Measurements from ENCODE around the gene ARID3C. TPM values are rescaled to one million over a fixed set of nuclear protein-coding genes. Genes with fewer than 3 reads are reported as not detected.

ARID3C gene
- total and polyA plus RNA-seq, 8 donors: not detected

DNA sequence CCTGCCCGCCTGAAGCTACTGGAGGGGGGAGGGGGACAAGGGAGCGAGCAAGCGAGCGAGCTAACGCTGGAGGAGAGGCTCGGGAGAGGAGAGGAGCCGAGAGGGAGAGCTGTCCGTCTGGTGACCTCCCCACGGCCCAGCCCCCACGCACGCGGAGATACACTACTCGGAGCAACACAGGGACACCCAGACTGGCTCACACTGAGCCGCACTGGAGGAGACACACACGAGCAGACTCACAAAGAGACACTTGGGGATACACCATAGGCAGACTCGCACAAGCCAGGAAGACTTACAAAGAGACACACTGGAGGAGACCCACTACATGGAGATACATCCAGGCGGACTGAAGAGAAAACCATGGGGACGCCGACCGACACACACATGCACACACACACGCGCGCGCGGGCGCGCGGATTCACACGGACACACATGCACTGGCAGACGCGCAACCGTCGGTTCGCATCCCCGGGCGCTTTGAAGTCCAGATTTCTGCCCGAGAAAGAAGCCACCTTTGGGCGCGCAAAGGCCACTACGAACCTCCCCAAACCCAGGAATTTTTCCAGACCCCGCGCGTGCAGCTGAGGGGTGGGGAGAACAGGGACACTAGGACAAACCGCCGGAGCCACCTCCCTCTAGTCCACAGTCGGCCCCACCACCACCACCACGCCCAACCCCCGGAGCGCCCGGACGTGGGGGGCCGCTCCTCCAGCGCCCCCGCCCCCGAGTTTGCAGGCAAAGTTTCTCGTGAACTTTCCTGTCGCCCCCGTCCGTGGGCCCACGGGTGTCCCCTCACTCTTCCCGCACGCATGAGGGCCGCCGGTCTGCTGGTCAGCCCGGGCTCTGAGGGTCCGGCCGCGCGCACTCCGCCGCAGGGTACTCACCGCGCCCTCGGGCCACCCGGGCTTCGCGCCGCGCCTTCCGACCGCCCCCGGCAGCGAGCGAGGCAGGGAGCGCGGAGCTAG lies 39.9 kb downstream of the ARID3C start:
- H3K27ac ChIP-seq: no peak overlapping the region
- H3K4me3 ChIP-seq: peak overlapping the region; percentile 53 to 66 (median 58)
- intact Hi-C loops (cut with DNase I; ENCODE audit: low total_unique reads): loop anchor here (10.0 kb wide), 1 partner anchor 184 kb away; no protein-coding TSS in a partner anchor
- H3K9me3 ChIP-seq: no peaks in the 10 kb centered on the region
- H3K27me3 ChIP-seq: peaks cover 6 to 100% (median 82%) of the 10 kb centered on the region in 3 donors
- H3K4me1 ChIP-seq: peaks cover 38 to 54% (median 47%) of the 10 kb centered on the region in 4 donors
- no peaks in the 10 kb centered on the region for H3K36me3 ChIP-seq
- TF ChIP-seq POLR2AphosphoS5 (IDR thresholded peaks at IDR 0.05) (no peak), EP300 (IDR thresholded peaks at IDR 0.05) (no peak), POLR2A (IDR thresholded peaks at IDR 0.05) (no peak)
- TF ChIP-seq, protein P1, sequence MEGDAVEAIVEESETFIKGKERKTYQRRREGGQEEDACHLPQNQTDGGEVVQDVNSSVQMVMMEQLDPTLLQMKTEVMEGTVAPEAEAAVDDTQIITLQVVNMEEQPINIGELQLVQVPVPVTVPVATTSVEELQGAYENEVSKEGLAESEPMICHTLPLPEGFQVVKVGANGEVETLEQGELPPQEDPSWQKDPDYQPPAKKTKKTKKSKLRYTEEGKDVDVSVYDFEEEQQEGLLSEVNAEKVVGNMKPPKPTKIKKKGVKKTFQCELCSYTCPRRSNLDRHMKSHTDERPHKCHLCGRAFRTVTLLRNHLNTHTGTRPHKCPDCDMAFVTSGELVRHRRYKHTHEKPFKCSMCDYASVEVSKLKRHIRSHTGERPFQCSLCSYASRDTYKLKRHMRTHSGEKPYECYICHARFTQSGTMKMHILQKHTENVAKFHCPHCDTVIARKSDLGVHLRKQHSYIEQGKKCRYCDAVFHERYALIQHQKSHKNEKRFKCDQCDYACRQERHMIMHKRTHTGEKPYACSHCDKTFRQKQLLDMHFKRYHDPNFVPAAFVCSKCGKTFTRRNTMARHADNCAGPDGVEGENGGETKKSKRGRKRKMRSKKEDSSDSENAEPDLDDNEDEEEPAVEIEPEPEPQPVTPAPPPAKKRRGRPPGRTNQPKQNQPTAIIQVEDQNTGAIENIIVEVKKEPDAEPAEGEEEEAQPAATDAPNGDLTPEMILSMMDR (IDR thresholded peaks at IDR 0.05): no peak
- 2 to 4% (median 3%) methylated on average over 43 to 86 of the region's 86 CpGs for WGBS, 5 donors
- DNase-seq: peak in 1 of 2 donors; percentile 52

DNA sequence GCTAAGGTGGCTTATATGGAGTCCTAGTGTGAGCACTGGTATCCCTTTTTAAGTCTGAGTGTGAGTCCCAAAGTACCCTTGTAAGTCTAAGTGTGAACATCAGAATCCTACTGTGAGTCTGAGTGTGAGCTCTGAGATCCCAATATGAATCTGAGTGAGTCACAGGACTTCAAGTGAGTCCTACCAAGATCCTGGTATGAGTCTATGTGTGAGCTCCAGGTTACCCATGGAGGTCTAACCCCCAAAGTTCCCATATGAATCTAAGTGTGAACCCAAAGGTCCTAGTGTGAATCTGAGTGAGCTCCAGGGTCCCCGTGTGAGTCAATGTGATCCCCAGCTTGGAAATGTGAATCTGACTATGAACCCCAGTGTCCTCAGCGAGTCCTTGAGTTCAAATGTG lies 41.6 kb downstream of the ARID3C start:
- no peaks in the 10 kb centered on the region for H3K9me3 ChIP-seq
- no peak overlapping the region for H3K4me3 ChIP-seq
- peaks cover 32 to 42% (median 38%) of the 10 kb centered on the region in 4 donors for H3K4me1 ChIP-seq
- intact Hi-C loops (cut with DNase I; ENCODE audit: low total_unique reads): loop anchor here (10.0 kb wide), 1 partner anchor 182 kb away; no protein-coding TSS in a partner anchor
- TF ChIP-seq POLR2AphosphoS5 (IDR thresholded peaks at IDR 0.05): no peak
- TF ChIP-seq, protein P1 (IDR thresholded peaks at IDR 0.05): no peak
- TF ChIP-seq EP300 (IDR thresholded peaks at IDR 0.05): no peak
- TF ChIP-seq POLR2A (IDR thresholded peaks at IDR 0.05): no peak
- no peaks in the 10 kb centered on the region for H3K36me3 ChIP-seq
- 36 to 66% (median 49%) methylated on average over 2 of the region's 2 CpGs for WGBS, 5 donors
- DNase-seq: no peak
- peaks cover 6 to 100% (median 71%) of the 10 kb centered on the region in 3 donors for H3K27me3 ChIP-seq
- H3K27ac ChIP-seq: no peak overlapping the region

DNA sequence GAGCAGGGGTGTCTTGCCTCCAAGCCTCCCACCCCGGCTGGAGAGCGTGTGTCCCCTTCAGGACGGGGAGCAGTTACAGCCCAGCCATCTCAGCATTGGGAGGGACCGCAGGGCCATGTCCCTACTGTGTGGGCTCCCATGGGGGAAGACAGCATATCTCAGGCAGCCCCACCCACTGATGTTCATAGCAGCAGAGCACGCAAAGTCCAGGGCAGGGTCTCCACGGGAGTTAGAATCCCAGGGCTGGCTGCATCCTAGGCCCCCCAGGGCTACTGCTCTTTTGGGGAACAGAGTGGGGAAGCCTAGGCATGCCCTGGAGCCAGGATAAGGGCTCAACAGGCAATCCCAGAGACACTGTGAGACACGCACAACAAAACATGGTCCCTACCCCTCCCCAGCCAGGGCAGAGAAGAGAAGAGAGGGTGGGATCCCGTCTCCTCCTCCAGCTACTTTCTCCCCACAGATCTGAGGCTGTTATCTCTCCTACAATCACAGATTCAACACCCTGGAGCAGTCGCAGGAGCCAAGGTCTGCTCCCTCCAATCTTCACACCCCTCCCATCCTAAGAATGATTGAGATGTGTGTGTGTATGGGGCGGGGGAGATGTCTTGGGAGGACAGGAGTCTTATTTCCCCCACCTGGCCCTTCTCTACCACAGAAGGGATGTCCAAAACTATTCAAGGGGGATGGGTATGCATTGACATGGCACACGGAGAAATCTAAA lies 42.8 kb downstream of the ARID3C start:
- H3K4me1 ChIP-seq: peaks cover 23 to 30% (median 27%) of the 10 kb centered on the region in 4 donors
- no peaks in the 10 kb centered on the region for H3K9me3 ChIP-seq
- intact Hi-C loops (cut with DNase I; ENCODE audit: low total_unique reads): loop anchor here (10.0 kb wide), 1 partner anchor 181 kb away; no protein-coding TSS in a partner anchor
- DNase-seq: no peak
- 16 to 39% (median 25%) methylated on average over 11 of the region's 11 CpGs for WGBS, 5 donors
- peaks cover 6 to 99% (median 70%) of the 10 kb centered on the region in 3 donors for H3K27me3 ChIP-seq
- H3K4me3 ChIP-seq: no peak overlapping the region
- H3K36me3 ChIP-seq: no peaks in the 10 kb centered on the region
- no peak overlapping the region for H3K27ac ChIP-seq
- TF ChIP-seq EP300 (IDR thresholded peaks at IDR 0.05) (no peak), POLR2A (IDR thresholded peaks at IDR 0.05) (no peak), POLR2AphosphoS5 (IDR thresholded peaks at IDR 0.05) (no peak)
- TF ChIP-seq, protein P1 (IDR thresholded peaks at IDR 0.05): no peak

DNA sequence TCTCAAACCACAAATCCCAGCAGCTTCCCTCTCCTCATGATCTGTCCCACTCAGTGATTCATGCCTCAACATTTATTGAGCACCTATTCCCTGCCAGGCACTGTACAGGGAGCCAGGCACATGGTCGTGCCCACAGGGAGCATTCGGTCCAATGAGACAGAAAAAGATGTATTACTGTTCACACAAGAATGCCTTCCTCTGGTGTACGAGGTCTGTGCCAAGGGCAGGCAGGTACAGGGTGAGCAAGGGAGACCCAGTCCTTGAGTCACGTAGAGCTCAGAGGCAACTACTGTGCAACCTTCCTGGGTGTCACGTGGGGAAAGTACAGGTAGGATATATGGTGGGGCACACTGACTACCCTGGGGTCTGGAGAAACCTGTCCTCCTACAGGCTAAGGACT lies 43.9 kb downstream of the ARID3C start:
- peaks cover 12 to 19% (median 15%) of the 10 kb centered on the region in 4 donors for H3K4me1 ChIP-seq
- H3K27ac ChIP-seq: no peak overlapping the region
- no peaks in the 10 kb centered on the region for H3K9me3 ChIP-seq
- peaks cover 6 to 99% (median 67%) of the 10 kb centered on the region in 3 donors for H3K27me3 ChIP-seq
- intact Hi-C loops (cut with DNase I; ENCODE audit: low total_unique reads): loop anchor here (10.0 kb wide), 1 partner anchor 180 kb away; no protein-coding TSS in a partner anchor
- no peak for DNase-seq
- TF ChIP-seq, protein P1 (IDR thresholded peaks at IDR 0.05): no peak
- TF ChIP-seq EP300 (IDR thresholded peaks at IDR 0.05): no peak
- no peak for TF ChIP-seq POLR2AphosphoS5 (IDR thresholded peaks at IDR 0.05)
- TF ChIP-seq POLR2A (IDR thresholded peaks at IDR 0.05): no peak
- no peaks in the 10 kb centered on the region for H3K36me3 ChIP-seq
- no peak overlapping the region for H3K4me3 ChIP-seq
- WGBS, 5 donors: 62 to 76% (median 71%) methylated on average over 5 of the region's 5 CpGs
